ENCODE results near the gene RHOBTB1. TPM values are rescaled to one million over a fixed set of nuclear protein-coding genes. Genes with fewer than 3 reads are reported as not detected.

Gene RHOBTB1
- total RNA-seq, 1 experiment from 2014 or later = 2.5 TPM

- no peak overlapping the region for H2AK5ac ChIP-seq (ENCODE audit: insufficient read length, low read length)
- no peak overlapping the region for H3K4me2 ChIP-seq (ENCODE audit: insufficient read depth, insufficient read length, low read length)
- H3K9ac ChIP-seq (ENCODE audit: extremely low read depth, insufficient read length, low read length) = no peak overlapping the region
- WGBS (ENCODE audit: extremely low coverage, insufficient read length, low lambda C conversion rate) = no CpG with 5 or more reads among the region's 3 CpGs
- no peak overlapping the region for H3K18ac ChIP-seq (ENCODE audit: insufficient read length, low read depth, low read length)
- H4K20me1 ChIP-seq (ENCODE audit: control insufficient read depth, insufficient read depth, insufficient read length) = no peaks in the 10 kb centered on the region
- no peak overlapping the region for H4K91ac ChIP-seq (ENCODE audit: insufficient read length, low read depth, low read length)
- H4K5ac ChIP-seq (ENCODE audit: insufficient read length, low read depth, low read length) = no peak overlapping the region
- no peaks in the 10 kb centered on the region for H3K4me1 Mint-ChIP-seq
- no peak overlapping the region for H2BK12ac ChIP-seq (ENCODE audit: insufficient read length, low read depth, low read length)
- no peak overlapping the region for H3K4ac ChIP-seq (ENCODE audit: low read depth, low read length)
- no peak overlapping the region for H3K4me3 Mint-ChIP-seq
- no peak overlapping the region for H4K8ac ChIP-seq (replicated peaks; ENCODE audit: insufficient read length, low read depth, low read length)
- no peak overlapping the region for H2BK15ac ChIP-seq (ENCODE audit: low read depth, low read length)
- H2BK20ac ChIP-seq (ENCODE audit: low read depth, low read length, poor library complexity, severe bottlenecking) = no peak overlapping the region
- no peaks in the 10 kb centered on the region for H3K79me1 ChIP-seq (ENCODE audit: insufficient read depth, low read depth, low read length, poor library complexity, severe bottlenecking)
- no peak overlapping the region for H2BK120ac ChIP-seq (ENCODE audit: low read depth, low read length, poor library complexity, severe bottlenecking)
- no peaks in the 10 kb centered on the region for H3K4me1 ChIP-seq (ENCODE audit: insufficient read depth, low read length)
- H3T11ph ChIP-seq (ENCODE audit: low read length) = no peak overlapping the region
- H3K56ac ChIP-seq (ENCODE audit: insufficient read length, low read depth, low read length) = no peak overlapping the region
- H3K9me3 ChIP-seq (ENCODE audit: control insufficient read depth, low read depth, low read length) = no peaks in the 10 kb centered on the region
- no peak overlapping the region for H3K14ac ChIP-seq (ENCODE audit: insufficient read depth, low read length)
- no peaks in the 10 kb centered on the region for H3K36me3 Mint-ChIP-seq (ENCODE audit: insufficient read depth in 1 of 3, low read depth in 3 of 3)
- no peak for DNase-seq
- H2AFZ ChIP-seq (ENCODE audit: low read length) = no peak overlapping the region
- H2BK5ac ChIP-seq (ENCODE audit: insufficient read length, low read length) = no peak overlapping the region
- H3K23me2 ChIP-seq (ENCODE audit: insufficient read length, low read depth, low read length, poor library complexity, severe bottlenecking) = no peaks in the 10 kb centered on the region
- H3K23ac ChIP-seq (ENCODE audit: insufficient read length, low read depth, low read length) = no peak overlapping the region
- H3K27ac ChIP-seq (ENCODE audit: insufficient read length, low read depth, low read length) = no peak overlapping the region
- no peaks in the 10 kb centered on the region for H3K79me2 ChIP-seq (ENCODE audit: insufficient read depth, low read length)
- H3K9me3 Mint-ChIP-seq = no peaks in the 10 kb centered on the region
- no peak for TF ChIP-seq CTCF (conservative IDR thresholded peaks at IDR 0.05)
- no peaks in the 10 kb centered on the region; the same call in 1 of the 2 replicates for H3K27me3 Mint-ChIP-seq (ENCODE audit: low read depth)
- H3K27me3 ChIP-seq (ENCODE audit: insufficient read depth, low read length) = no peaks in the 10 kb centered on the region
- no peak overlapping the region for H3K27ac Mint-ChIP-seq
Measured at GRCh38 chr10:60970526-60970925, 26.5 kb upstream of the RHOBTB1 start.

All from H9 (cell line).